ENCODE results near the gene CALU.

Gene CALU

GRCh38 chr7:128752251-128752650, 13.1 kb downstream of the CALU start:
- DNase-seq, result no peak

DNA sequence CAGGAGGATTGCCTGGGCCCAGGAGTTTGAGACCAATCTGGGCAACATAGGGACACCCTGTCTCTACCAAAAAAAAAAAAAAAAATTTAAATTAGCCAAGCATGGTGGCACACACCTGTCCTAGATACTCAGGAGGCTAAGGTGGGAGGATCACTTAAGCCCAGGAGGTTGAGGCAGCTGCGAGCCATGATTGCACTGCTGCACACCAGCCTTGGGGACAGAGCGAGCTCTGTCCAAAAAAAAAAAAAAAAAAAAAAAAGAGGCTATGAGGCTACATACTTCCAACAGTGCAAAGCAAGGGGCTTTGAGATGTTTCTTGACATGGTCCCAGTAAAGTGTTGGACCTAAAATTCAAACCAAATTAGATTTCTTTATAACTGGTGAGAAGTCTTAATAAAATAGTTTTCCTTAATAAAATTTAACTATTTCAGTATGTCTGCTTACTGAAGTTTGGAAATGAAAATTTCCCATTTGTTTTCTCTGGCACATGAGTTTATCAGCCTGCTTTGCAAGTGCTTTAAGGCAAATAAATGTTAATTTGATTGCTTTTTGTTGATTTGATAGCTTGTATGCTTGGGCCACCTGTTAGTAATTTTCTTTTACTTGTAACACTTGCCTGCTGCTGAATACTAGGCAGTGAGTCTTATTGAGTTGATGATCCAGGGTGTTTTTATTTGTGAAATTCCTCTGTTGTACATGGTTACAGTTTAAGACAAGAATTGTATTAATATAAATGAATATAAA, 16.1 kb downstream of the CALU start:
- DNase-seq, result no peak

GRCh38 chr7:128755819-128756476, 16.8 kb downstream of the CALU start:
- DNase-seq, result peak in 1 of 14 donors; percentile 45

DNA sequence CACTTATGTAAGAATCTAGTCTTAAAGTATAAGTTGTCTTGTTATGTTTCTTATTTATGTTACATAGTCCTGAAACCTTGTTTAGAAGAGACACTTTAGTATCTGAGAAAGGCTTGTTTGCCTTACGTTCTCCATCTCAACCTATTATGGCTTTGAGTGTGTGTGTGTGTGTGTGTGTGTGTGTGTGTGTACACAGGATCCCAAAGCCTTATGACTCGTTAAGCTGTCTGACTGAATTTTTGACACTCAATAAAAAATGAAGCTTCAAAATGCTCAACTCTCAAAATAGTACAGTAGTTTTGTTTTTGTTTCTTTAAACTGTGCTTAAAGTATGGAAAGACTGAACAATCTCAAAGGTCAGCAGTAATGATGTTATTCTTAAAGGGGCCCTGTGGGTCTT, 18.0 kb downstream of the CALU start:
- DNase-seq, result no peak

GRCh38 chr7:128758553-128758952, 19.4 kb downstream of the CALU start:
- no peak for DNase-seq

GRCh38 chr7:128759242-128759641, 20.1 kb downstream of the CALU start:
- DNase-seq, result no peak

GRCh38 chr7:128763541-128763940, 24.4 kb downstream of the CALU start:
- DNase-seq, result no peak

- DNase-seq, result peak in 1 of 14 donors; percentile 12
Measured at GRCh38 chr7:128767475-128768110, 28.4 kb downstream of the CALU start.

- no peak for DNase-seq
Measured at GRCh38 chr7:128770233-128770632, 31.1 kb downstream of the CALU start.

DNA sequence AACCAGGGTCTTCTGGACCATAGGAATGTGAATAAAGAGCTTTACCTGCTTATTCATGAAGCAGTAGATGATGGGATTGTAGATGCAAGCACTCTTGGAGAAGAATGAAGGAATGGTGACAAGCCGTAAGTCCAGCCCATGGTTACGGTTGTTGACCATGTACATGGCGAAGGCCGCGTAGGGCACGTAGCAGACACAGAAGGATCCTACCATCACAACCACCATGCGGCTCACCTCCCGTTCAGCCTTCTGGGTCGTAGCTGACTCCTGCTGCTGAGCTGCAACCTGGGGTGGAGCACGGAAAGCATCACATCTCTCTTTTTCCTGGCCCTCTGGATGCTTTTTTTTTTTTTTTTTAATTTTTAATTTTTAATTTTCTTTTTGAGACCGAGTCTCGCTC, 34.4 kb downstream of the CALU start:
- DNase-seq, result no peak

DNA sequence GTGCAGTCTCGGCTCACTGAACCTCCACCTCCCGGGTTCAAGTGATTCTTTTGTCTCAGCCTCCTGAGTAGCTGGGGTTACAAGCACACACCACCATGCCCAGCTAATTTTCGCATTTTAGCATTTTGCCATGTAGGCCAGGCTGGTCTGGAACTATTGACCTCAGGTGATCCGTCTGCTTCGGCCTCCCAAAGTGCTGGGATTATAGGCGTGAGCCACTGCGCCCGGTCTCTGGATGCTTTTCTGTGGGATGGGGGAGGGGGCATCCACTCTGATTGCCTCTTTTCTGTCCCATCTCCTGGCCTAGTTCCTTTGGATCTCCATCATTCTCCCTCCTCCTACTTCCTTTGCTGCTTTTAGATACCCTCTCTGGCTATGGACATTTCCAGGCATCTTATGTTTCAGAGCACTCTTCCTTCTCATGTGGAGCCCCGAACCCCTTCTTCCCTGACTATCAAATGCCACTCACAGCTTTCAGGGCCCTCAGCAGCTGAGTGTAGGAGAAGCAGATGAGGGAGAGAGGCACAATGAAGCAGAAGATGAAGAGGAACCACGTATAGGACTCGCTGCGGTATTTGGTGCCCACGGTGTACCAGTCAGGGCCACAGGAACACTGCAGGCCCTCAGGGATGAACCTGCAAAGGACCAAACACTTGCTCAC, 35.0 kb downstream of the CALU start:
- no peak for DNase-seq

- DNase-seq, result no peak
Measured at GRCh38 chr7:128774921-128775320, 35.8 kb downstream of the CALU start.

- no peak for DNase-seq
Measured at GRCh38 chr7:128775744-128776474, 36.8 kb downstream of the CALU start, which contains the start of gene OPN1SW. Gene OPN1SW, minus strand, starts transcription at chr7:128775794. Its CDS starts 13 bp downstream, at chr7:128775781.

DNA sequence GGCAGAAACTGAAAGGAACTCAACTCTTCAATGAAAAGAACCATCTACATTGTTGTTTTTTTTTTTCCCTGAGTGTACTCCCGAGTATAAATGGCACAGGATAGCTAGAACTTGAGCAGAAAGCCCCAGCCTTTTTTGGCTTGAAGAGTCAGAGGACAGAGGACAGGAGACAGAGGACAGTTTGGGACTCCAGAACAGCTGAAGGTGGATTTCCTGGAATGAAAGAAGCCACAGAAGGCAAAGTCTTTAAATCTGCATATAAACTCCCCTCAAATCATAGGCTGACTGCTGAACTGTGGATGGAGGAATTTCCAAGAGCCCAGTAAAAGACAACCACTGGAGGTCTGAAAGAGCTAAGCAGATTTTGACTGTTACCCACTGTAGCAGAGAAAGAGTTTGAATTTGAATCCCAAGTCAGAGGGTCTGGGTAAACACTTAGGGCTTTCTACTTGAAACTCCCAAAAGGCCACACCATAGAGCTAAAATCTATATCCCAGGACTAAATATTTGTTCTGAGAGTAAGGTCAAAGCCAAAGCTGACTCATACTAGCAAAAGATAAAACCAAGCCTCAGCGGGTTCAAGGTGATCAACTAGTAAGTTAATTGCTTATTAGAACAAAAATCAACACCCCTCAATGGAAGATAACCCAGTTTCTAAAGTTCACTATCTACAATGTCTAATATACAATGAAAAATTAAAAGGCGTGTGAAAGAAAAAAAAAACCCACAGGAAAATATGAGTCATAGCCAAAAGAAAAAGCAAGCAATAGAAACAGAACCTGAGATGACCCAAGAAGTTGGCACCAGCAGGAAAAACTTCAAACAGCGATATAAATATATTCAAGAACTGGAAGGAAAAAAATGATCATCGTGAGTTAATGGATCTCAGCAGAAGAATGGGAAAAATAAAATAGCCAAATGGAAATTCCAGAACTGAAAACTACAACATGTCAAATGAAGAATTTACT, 38.3 kb downstream of the CALU start:
- DNase-seq, result no peak

- DNase-seq, result no peak
Measured at GRCh38 chr7:128778946-128779345, 39.8 kb downstream of the CALU start.

DNA sequence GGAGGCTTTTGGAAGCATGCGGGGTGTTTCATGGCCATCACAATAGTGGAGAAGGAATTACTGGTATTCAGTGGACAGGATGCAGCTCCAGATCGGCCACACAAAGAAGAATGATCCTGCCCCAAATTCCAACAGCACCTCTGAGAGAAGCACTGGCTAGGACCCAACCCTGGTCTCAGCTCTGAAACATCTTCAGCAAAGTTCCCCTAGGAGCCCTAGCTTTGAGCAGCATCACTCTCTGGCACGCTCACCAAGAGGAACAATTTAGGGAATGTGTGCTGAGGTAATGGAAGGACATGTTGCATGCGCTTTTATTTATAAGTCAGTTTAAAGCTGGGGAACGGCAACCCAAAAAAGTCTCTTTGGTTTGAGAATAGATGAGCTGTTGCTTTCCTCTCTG, 42.0 kb downstream of the CALU start:
- DNase-seq, result no peak

DNA sequence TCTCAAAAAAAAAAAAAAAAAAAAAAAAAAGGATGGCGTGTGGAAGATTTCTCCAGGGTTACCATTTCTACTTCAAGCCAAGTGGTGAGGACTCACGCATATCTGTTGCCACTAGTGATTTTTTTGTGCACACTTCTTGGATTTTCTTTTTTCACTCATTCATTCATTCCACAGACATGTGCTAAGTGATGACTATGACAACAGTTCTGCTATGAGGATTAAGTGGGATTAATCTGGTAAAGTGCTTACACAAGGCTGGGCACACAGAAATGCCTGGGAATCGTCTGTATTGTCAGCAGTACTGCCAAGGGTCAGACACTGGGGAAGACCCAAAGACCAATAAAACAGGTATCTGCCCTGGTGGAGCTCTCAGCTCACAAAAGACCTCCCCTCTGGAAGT, 42.7 kb downstream of the CALU start:
- no peak for DNase-seq

GRCh38 chr7:128783143-128783861, 44.1 kb downstream of the CALU start:
- DNase-seq, result peak in 4 of 14 donors; percentile 12 to 53 (median 29)

DNA sequence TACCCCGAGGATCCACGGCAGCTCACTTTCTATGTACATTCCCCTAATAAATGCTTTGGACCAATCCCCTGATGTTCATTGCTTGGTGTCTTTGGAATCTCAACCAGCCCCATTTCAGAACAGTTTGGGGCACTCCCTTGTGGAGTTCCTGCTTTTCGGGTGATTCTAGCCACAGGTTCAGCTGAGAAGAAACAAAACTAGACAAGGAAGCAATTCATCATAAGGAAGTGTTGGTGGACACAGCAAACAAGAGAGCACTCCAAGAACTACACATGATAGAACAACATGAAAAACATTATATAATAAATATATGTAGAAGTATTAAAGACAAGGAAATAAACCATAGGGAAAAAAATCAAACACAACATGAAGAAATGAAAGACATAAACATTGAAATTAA, 46.6 kb downstream of the CALU start:
- DNase-seq, result no peak
